GM12864 (cell line): Measurements from ENCODE around the gene HOXA3.

Experiments used
- DNase-seq: peaks from one replicate; pipeline ENCODE4 v3.0.0-alpha.2; 2011; ENCODE audit warnings: low read depth
- H3K4me3 ChIP-seq: 2 replicates; pipeline ENCODE4 v1.5.1; 2011; ENCODE audit warnings: mild to moderate bottlenecking, low read depth, low read length, control low read depth
- CTCF ChIP-seq: IDR thresholded peaks from 2 replicates; pipeline ENCODE4 v1.5.1; 2011; ENCODE audit warnings: low read depth, mild to moderate bottlenecking, moderate library complexity, low read length, control low read depth, inconsistent platforms; ENCODE audit errors: missing control alignments

HOXA3 gene

DNA sequence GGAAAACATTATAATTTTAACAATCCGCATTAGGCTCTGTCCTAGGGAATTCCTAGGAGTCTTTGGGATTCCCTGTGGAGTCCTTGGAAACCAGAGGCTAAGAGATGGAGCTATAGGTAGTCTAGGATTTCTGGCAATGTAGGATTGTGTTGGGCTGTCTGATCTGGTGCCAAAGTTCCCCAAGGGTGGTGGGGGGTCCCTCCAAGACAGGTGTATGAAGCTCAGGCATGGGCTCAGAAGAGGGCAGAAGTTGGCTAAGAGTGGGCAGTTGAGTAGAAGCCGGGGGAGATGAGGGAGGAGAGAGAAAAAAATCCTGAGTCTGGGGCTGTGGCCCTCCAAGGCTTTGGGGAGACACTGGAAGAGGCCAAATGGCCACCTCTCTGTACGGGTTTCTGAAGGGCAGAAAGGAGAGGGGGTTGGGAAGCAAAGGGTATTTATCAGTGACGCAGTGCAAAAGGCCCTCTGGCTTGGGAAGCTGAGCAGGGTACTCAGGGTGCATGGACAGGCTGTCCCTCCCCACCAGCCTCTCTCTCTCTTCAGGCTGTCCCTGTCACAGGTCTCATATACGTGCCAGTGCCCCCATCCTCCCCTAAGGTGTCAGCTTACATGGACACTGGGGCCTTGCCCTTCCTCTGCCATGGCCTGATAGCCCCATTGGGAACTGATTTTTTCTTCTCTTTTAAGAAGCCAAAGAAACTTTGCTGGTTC is 5.7 kb downstream of the HOXA3 start:
- H3K4me3 ChIP-seq = no peak overlapping the region
- no peak for DNase-seq

DNA sequence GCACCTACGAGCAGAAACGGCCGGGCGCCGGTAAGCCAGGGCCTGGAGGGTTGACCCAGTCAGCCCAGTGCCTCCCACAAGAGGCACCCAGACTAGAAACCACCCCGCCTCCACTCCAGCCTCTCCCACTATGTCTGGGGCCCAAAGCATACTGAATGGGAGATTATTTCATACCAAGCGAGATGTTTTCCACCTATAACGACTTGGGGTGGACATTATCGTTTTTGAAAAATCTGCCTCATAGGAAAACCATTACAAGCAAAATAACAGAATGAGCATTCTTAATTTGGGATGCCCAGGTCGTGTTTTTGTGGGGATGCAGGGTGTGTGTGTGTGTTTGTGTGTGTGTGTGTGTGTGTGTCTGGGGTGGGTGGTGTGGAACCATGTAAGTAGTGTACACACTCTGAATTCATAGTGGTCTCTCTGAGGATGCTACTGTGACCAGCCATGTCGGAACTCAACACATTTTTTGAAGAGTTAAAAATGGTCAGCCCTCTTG is 6.4 kb downstream of the HOXA3 start:
- no peak overlapping the region for H3K4me3 ChIP-seq
- TF ChIP-seq CTCF = no peak
- no peak for DNase-seq

More for the DNA sequence above, 5.7 kb downstream of the HOXA3 start:
- TF ChIP-seq CTCF = no peak

DNA sequence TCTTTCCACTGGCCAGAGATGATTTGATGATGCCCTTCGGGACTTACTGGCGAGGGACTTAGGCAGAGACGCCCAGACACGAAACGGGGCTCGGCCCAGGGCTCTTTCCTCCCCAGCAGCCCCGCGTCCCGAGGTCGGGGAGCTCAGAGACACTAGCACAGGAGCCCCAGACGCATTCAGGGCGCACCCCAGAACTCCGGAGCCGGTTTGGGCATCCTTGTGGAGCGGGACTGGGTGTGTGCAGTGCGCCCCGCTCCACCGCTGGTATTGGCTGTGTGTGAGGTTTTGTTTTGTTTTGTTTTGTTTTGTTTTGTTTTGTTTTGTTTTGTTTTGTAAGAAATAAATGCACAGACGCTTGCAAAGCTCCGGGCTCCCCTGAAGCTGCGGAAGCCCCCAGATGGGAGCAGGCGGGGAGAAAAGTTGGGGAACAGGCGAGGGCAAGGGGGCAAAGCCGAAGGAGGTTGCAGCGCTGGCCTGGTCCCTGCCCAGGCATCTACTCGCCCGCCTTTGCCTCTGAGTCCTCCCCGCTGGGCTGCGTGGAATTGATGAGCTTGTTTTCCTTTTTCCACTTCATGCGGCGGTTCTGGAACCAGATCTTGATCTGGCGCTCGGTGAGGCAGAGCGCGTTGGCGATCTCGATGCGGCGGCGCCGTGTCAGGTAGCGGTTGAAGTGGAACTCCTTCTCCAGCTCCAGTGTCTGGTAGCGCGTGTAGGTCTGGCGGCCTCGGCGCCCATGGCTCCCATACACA is 7.0 kb downstream of the HOXA3 start:
- TF ChIP-seq CTCF = no peak
- no peak overlapping the region for H3K4me3 ChIP-seq
- DNase-seq = no peak

- no peak for DNase-seq
- TF ChIP-seq CTCF = no peak
These were observed 7.6 kb downstream of the HOXA3 start for GRCh38 chr7:27144781-27145164.

DNA sequence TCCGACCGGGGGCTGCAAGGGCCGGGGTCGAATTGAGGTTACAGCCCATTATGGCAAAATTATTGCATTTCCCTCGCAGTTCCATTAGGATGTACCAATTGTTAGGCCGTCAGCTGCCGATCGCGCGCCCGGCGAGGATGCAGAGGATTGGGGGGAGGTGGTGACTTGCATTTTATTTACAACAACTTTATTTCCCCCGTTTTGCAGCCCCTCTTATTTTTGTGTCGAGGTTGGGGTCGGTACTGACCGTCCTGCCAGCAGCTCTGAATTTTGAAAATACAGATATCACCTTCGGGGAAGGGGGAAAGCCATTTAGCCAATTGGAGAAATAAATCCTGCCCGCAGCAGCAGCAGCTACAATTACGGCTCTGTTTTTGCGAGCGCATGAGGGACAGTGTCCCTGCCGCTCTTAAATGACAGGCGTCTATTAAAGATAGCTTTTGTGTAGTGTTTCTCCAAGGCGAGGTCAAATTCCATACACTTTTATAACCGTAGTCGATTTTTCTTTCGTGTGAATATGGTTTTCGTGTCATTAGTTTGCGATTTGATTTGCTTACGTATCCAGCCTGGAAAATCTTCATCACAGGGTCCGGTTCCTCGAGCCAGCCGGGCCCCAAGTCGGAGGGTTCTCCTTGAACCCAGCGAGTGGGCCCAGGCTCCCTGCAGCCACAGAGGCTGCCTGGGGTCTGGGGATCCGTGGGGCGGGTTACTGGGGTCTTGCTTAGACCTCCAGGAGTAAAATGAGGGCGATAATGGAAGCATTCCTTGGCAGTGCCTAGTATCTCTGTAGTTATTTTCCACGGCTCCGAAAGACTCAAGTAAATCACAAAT is 8.2 kb downstream of the HOXA3 start:
- no peak for DNase-seq
- no peak overlapping the region for H3K4me3 ChIP-seq
- TF ChIP-seq CTCF = no peak

More at GRCh38 chr7:27144781-27145164, 7.6 kb downstream of the HOXA3 start:
- H3K4me3 ChIP-seq = no peak overlapping the region

GRCh38 chr7:27143023-27143949 is 9.1 kb downstream of the HOXA3 start, which contains the start of gene HOXA5:
TSS of gene HOXA5 (minus strand) at chr7:27143681. CDS start at chr7:27143607, 74 bp downstream.
- DNase-seq = no peak
- no peak within 1 kb of the TSS for H3K4me3 ChIP-seq
- TF ChIP-seq CTCF = no peak
